Activated CD8-positive, alpha-beta T cell treated with anti-CD3 and anti-CD28 coated beads, Interleukin-2, amount 10 ng/mL, durations not matched to agents 7 days and 5 days (primary cell): ENCODE measurements around the gene CTRB1. TPM values are rescaled to one million over a fixed set of nuclear protein-coding genes. Genes with fewer than 3 reads are reported as not detected.
"Not testable (repeated sequence)": the region's sequence is repeated elsewhere in the genome, so short reads cannot be mapped to it uniquely, and the experiment has no call there.

Experiments used
- ATAC-seq: fragments of 150-1000 bp; cut with Tn5 transposase; one replicate; pipeline ENCODE4 v1.10.0; 2021; ENCODE audit warnings: moderate library complexity
- CTCF ChIA-PET: fragments of 350-600 bp; sonication (Branson Sonifier 250); formaldehyde crosslinking; loops from one replicate; lab custom pipeline; 2021; ENCODE audit warnings: antibody characterized with exemption; lab: Charles Lee
- POLR2A ChIA-PET: fragments of 350-600 bp; sonication (Branson Sonifier 250); formaldehyde crosslinking; loops from one replicate; lab custom pipeline; 2021; ENCODE audit warnings: antibody characterized with exemption; lab: Charles Lee
- DNase-seq: peaks from one replicate; pipeline ENCODE4 v3.0.0-alpha.2; 2020
- H3K27ac Mint-ChIP-seq: one replicate; pipeline ENCODE4 v1.8.0; 2021; ENCODE audit warnings: mild to moderate bottlenecking, mixed read lengths
- H3K27me3 Mint-ChIP-seq: one replicate; pipeline ENCODE4 v1.8.0; 2021; ENCODE audit warnings: low read depth, mixed read lengths
- H3K36me3 Mint-ChIP-seq: one replicate; pipeline ENCODE4 v1.8.0; 2021; ENCODE audit warnings: low read depth, mixed read lengths
- H3K4me1 Mint-ChIP-seq: one replicate; pipeline ENCODE4 v1.8.0; 2021; ENCODE audit warnings: low read depth, mixed read lengths
- H3K4me3 Mint-ChIP-seq: one replicate; pipeline ENCODE4 v1.8.0; 2021; ENCODE audit warnings: mild to moderate bottlenecking, mixed read lengths
- H3K9me3 Mint-ChIP-seq: one replicate; pipeline ENCODE4 v1.8.0; 2022; ENCODE audit warnings: mixed read lengths; ENCODE audit not compliant: insufficient read depth
- total RNA-seq, 2 experiments: library from RNA; stranded (reverse); gene quantifications; one replicate each; pipeline ENCODE4 v1.2.3, GENCODE V29; 2021

Gene CTRB1
- total RNA-seq, 2 experiments from 2014 or later: not detected

DNA sequence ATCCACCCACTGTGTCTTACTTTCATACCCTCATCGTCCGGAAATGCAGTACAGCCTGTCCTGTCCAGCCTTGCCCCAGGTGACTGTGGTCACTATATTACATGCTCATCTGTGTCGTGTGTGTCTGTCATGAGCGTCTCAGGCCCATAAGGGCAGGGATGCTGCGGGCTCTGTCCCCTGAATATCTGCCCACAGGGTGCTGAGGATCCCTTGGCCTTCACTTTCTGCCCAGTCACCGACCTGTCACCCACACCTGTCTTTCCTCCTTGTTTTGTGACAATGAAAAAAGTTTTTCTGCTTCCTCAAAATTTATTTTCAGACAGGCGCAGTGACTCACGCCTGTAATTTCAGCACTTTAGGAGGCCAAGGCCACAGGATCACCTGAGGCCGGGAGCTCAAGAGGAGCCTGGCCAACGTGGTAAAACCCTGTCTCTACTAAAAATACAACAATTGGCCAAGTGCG lies 1.4 kb upstream of the CTRB1 start:
- CTCF ChIA-PET: interaction anchor here (5.4 kb wide), 1 partner anchor 16 kb away, joined by 63 read pairs; no protein-coding TSS in a partner anchor
- no peaks in the 10 kb centered on the region for H3K9me3 Mint-ChIP-seq
- DNase-seq: no peak
- no peaks in the 10 kb centered on the region for H3K27me3 Mint-ChIP-seq
- no peak overlapping the region for H3K4me3 Mint-ChIP-seq
- no peak overlapping the region for H3K27ac Mint-ChIP-seq
- H3K4me1 Mint-ChIP-seq: peaks cover 19% of the 10 kb centered on the region
- ATAC-seq: no peak
- no peaks in the 10 kb centered on the region for H3K36me3 Mint-ChIP-seq
- POLR2A ChIA-PET: interaction anchor here (0.5 kb wide), 1 partner anchor 15 kb away, joined by 3 read pairs; no protein-coding TSS in a partner anchor

DNA sequence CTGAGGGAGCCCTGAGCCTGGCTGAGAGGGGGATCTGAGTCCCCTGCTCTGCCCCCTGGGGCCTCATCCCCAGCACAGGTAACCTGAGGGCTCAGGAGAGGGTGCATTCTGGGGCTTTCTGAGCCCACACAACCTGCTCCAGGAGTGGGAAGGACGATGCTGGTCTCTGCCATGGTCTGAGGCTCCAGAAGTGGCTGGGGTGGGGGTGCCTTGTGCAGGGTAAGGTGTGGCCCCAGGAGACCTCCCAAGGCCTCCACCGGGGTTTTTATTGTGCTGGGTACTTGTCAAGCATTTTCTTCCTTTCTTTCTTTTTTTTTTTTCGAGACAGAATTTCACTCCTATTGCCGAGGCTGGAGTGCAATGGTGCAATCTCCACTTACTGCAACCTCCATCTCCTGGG lies 300 bp downstream of the CTRB1 start:
- POLR2A ChIA-PET: interaction anchor here (0.6 kb wide), 1 partner anchor 18 kb away, joined by 3 read pairs; no protein-coding TSS in a partner anchor
- H3K27me3 Mint-ChIP-seq: no peaks in the 10 kb centered on the region
- peaks cover 19% of the 10 kb centered on the region for H3K4me1 Mint-ChIP-seq
- DNase-seq (no peak), ATAC-seq (no peak)
- no peaks in the 10 kb centered on the region for H3K36me3 Mint-ChIP-seq
- CTCF ChIA-PET: interaction anchor here (1.2 to 5.4 kb wide), 4 partner anchors 15 to 245 kb away, joined by 4 to 63 read pairs (median 6); no protein-coding TSS in a partner anchor
- no peak overlapping the region for H3K4me3 Mint-ChIP-seq
- no peaks in the 10 kb centered on the region for H3K9me3 Mint-ChIP-seq
- peak overlapping the region; percentile 55 for H3K27ac Mint-ChIP-seq

DNA sequence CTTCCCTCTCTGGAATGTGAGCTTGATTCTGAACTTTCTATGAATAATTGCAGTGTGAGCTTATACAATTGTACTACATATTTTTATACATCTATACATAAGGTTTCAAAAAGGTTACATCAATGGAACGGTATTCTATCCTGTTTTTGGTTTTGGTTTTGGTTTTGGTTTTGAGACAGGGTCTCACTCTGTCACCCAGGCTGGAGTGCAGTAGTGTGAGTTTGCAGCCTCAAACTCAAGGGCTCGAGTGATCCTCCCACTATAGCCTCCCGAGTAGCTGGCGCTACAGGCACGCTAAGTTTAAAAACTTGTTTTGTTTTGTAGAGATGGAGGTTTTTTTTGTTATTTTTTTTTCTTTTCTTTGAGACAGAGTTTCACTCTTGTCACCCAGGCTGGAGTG lies 1.1 kb downstream of the CTRB1 start:
- H3K27me3 Mint-ChIP-seq: no peaks in the 10 kb centered on the region
- peak overlapping the region; percentile 68 for H3K4me3 Mint-ChIP-seq
- H3K9me3 Mint-ChIP-seq: no peaks in the 10 kb centered on the region
- H3K27ac Mint-ChIP-seq: peak overlapping the region; percentile 92
- ATAC-seq (peak; percentile 92), DNase-seq (peak; percentile 62)
- POLR2A ChIA-PET: interaction anchor here (0.6 kb wide), 1 partner anchor 19 kb away, joined by 3 read pairs; no protein-coding TSS in a partner anchor
- CTCF ChIA-PET: interaction anchor here (0.6 to 5.4 kb wide), 5 partner anchors 14 to 244 kb away, joined by 3 to 63 read pairs (median 5); no protein-coding TSS in a partner anchor
- H3K36me3 Mint-ChIP-seq: no peaks in the 10 kb centered on the region
- peaks cover 19% of the 10 kb centered on the region for H3K4me1 Mint-ChIP-seq

DNA sequence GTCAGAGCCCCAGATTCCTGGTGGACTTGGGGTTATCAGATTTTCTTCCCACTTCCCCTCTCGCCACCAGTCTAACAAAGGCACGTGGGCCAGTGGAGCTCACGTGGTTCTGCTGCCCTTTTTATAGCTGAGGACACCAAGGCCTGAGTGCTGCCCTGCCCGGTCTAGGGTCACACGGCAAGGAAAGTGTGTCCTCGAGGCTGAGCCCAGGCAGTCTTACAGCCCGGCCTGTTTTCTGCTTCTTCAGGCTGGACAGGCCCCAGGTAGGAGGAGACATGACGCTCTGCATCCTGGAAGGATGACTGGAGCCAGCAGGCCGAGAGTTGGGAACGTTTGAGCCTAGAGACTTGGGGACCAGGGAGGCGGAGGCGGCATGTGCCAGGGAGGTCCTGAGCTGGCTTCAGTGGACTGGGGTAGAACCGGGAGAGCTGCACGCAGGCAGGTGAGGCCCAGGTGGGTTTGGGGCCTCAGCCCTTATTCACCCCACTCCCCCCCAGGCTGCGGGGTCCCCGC lies 3.5 kb downstream of the CTRB1 start:
- ATAC-seq: no peak
- POLR2A ChIA-PET: no interaction called here
- H3K36me3 Mint-ChIP-seq: no peaks in the 10 kb centered on the region
- no peaks in the 10 kb centered on the region for H3K9me3 Mint-ChIP-seq
- peaks cover 19% of the 10 kb centered on the region for H3K4me1 Mint-ChIP-seq
- no peak overlapping the region for H3K27ac Mint-ChIP-seq
- CTCF ChIA-PET: interaction anchor here (5.4 kb wide), 1 partner anchor 21 kb away, joined by 63 read pairs; no protein-coding TSS in a partner anchor
- no peak overlapping the region for H3K4me3 Mint-ChIP-seq
- DNase-seq: no peak
- H3K27me3 Mint-ChIP-seq: no peaks in the 10 kb centered on the region

DNA sequence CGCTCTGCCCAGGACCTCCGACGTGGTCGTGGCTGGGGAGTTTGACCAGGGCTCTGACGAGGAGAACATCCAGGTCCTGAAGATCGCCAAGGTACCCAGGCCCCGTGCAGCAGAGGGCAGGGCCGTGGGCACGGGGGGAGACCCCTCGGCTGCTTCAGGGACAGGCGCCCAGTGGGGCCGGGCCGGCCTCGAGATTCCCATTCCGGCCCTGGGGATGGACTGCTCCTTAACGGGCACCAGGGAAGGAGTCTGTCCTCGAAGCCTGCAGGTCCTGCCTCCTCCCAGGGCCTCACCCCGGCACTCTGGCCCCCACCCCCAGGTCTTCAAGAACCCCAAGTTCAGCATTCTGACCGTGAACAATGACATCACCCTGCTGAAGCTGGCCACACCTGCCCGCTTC lies 4.3 kb downstream of the CTRB1 start:
- POLR2A ChIA-PET, H3K9me3 Mint-ChIP-seq, DNase-seq, ATAC-seq, H3K36me3 Mint-ChIP-seq, H3K27ac Mint-ChIP-seq, H3K27me3 Mint-ChIP-seq, CTCF ChIA-PET, H3K4me3 Mint-ChIP-seq: not testable (repeated sequence)
- H3K4me1 Mint-ChIP-seq: peaks cover 19% of the 10 kb centered on the region

DNA sequence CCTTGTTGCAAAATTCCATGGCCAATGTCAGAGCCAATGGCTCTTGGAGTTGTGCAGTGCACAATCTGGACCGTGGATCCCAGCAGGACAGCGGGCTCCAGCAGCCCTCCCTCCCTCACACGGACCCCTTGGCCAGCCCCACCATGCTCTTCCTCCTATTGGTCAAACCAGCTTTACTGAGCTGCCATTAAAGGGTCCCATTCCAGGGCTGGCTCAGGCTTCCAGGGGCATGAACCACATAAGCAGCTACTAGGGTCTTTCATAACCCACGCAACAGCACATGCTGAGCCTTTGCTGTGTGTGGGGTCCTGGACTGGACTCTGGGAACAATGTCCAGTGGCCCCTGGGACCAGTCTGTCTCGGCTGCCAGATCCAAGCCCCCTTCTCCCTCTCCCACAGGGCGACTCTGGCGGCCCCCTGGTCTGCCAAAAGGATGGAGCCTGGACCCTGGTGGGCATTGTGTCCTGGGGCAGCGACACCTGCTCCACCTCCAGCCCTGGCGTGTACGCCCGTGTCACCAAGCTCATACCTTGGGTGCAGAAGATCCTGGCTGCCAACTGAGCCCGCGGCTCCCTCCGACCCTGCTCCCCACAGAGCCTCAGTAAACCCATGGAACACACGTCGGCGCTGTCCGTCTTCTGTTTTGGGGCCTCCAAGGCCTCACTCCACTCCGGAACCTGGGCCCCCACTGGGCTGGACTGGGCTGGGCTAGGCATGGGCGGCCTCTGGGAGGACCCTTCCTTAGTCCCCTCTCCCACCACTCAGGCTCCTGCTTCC lies 5.7 kb downstream of the CTRB1 start:
- DNase-seq (no peak), ATAC-seq (no peak)
- Mint-ChIP-seq H3K4me1 (peaks cover 12% of the 10 kb centered on the region), H3K27me3 (no peaks in the 10 kb centered on the region), H3K36me3 (no peaks in the 10 kb centered on the region), H3K27ac (no peak overlapping the region), H3K9me3 (no peaks in the 10 kb centered on the region), H3K4me3 (no peak overlapping the region)
- ChIA-PET POLR2A (no interaction called here), CTCF (interaction anchor here (0.9 kb wide), 1 partner anchor 25 kb away, joined by 3 read pairs; no protein-coding TSS in a partner anchor)

DNA sequence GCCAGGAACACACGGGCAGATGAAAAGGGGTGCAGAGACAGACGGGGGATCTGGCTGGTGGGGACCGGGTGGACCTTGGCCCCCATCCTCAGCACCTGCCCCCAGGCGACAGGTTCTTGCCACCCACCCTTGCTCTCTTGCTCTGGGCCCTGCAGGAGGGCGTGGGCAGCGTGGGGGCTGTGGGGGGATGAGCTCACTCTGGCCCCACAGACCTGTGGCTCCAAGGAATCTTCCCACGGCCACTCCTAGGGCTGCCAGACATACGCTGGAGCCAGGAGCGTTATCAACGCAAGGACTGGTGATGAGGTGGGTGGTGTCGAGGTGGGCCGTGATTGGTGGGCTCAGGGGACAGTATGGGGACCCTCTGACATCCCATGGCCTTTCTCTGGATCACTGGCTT lies 6.3 kb downstream of the CTRB1 start:
- H3K36me3 Mint-ChIP-seq: no peaks in the 10 kb centered on the region
- no peaks in the 10 kb centered on the region for H3K27me3 Mint-ChIP-seq
- H3K27ac Mint-ChIP-seq: no peak overlapping the region
- ChIA-PET CTCF (no interaction called here), POLR2A (no interaction called here)
- ATAC-seq (no peak), DNase-seq (no peak)
- H3K4me1 Mint-ChIP-seq: peaks cover 7% of the 10 kb centered on the region
- no peaks in the 10 kb centered on the region for H3K9me3 Mint-ChIP-seq
- H3K4me3 Mint-ChIP-seq: no peak overlapping the region

DNA sequence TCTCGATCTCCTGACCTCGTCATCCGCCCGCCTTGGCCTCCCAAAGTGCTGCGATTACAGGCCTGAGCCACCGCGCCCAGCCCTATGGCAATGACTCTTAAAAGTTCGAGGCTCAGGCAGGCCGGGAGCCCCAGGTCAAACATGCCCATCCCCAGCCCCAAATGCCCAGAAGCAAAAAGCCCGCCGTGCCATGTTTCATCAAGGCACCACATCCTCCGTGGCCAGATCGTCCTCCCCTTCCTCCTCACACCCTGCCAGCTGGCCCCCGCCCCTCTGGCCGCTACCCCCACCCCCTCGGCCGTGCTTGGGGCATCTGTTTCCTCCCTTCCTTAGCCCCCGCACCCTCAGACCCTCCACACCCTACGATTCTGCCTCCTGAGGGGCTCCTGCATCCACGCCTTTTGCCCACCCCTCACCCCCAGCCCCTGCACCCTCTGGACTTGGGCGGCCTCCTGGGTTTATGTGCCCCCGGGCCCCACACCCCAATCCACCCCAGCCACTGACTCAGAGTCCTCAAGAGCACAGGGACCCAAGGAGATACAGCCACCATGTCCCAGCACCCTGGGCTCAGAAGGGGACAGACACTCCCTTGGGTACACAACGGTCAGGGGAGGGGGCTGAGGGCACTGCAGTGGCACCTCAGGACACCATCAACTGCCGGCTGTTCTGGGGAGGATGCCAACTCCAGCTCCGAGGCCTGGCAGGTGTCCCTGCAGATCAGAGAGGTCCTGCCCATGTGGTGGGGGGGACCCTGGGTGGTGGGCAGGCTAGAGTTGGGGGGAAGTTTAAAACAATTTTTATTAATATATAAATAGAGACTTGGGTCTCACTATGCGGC lies 7.1 kb downstream of the CTRB1 start:
- H3K9me3 Mint-ChIP-seq: no peaks in the 10 kb centered on the region
- ATAC-seq: no peak
- peaks cover 2% of the 10 kb centered on the region for H3K4me1 Mint-ChIP-seq
- no peak for DNase-seq
- no peaks in the 10 kb centered on the region for H3K36me3 Mint-ChIP-seq
- CTCF ChIA-PET: no interaction called here
- no peaks in the 10 kb centered on the region for H3K27me3 Mint-ChIP-seq
- POLR2A ChIA-PET: no interaction called here
- H3K4me3 Mint-ChIP-seq: no peak overlapping the region
- H3K27ac Mint-ChIP-seq: no peak overlapping the region

DNA sequence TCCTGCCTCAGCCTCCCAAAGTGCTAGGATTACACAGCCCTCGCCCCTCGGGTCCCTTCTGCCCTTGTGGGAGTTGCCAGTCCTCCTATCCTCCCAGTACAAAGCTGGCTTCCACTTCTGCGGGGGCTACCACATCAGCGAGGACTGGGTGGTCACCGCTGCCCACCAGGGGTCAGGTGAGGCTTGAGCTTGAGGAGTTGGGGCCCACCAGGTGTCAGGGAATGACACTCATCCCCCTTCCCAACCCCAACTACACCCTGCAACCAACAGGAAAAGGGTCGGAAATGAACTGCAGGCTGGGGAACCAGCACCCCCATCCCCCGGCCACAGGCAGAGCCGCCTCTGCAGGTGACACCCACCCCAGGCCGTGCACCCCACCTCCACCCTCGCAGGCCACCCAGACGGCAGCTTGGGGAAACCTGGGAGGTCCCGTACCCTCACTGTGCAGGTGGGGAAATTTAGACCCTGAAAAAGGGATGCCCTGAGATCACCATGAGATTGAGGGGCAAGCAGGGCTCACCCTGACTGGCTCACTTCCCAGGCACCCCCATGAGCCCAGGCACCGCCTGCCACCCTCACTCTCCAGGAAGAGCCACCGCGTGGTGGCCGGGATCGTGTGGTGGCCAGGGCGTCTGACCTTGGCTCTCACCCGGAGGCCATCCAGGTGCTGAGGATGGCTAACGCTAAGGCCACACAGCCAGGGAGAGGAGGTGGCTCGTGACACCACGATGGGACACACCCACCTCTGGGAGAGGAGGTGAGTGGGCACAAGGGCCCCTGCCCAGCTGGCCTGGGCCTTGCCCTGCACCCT lies 8.0 kb downstream of the CTRB1 start:
- H3K4me3 Mint-ChIP-seq: no peak overlapping the region
- DNase-seq (no peak), ATAC-seq (no peak)
- ChIA-PET POLR2A (no interaction called here), CTCF (no interaction called here)
- no peaks in the 10 kb centered on the region for H3K4me1 Mint-ChIP-seq
- H3K36me3 Mint-ChIP-seq: no peaks in the 10 kb centered on the region
- no peak overlapping the region for H3K27ac Mint-ChIP-seq
- H3K27me3 Mint-ChIP-seq: no peaks in the 10 kb centered on the region
- no peaks in the 10 kb centered on the region for H3K9me3 Mint-ChIP-seq

DNA sequence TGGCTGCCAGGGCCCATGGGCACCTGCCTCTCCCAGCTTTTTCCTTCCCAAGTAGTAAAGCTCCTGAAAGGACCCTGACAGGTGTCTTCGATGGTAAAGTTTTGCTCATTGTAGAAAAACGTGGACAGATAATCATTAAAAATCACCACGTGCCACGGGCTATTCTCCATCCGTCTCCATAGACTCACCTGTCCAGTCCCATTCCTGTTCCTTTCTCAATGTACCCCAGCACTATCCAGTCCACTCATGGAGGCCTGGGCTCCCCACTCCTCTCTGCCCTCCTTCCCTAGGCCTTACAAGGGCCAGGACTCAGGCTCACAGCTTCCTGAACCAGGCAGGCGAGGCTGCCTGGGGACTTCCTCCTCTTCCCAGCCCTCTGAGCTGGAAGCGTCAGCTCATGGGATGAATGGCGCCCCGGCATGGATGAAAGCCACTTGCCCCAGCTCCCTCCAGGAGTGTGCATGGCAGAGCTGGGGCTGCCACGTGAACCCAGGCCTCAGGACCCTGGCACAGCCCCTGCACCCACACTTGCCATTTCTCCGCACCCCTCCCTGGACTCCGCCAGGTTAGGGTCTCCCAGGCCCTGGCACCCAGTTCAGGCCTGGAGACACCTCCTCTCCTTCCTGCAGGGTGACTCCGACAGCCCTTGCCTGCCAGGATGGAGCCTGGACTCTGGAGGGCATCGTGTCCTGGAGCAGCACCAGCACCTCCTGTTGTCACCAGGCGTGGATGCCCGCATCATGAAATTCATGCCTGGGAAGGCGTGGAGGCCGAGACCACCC lies 8.8 kb downstream of the CTRB1 start:
- DNase-seq (no peak), ATAC-seq (no peak)
- POLR2A ChIA-PET: no interaction called here
- CTCF ChIA-PET: interaction anchor here (1.6 kb wide), 1 partner anchor 28 kb away, joined by 12 read pairs; no protein-coding TSS in a partner anchor
- Mint-ChIP-seq H3K27me3 (peaks cover 2% of the 10 kb centered on the region), H3K4me3 (no peak overlapping the region), H3K9me3 (no peaks in the 10 kb centered on the region), H3K4me1 (no peaks in the 10 kb centered on the region), H3K36me3 (no peaks in the 10 kb centered on the region), H3K27ac (no peak overlapping the region)
